ENCODE results near the gene GDF7. TPM values are rescaled to one million over a fixed set of nuclear protein-coding genes. Genes with fewer than 3 reads are reported as not detected.

The GDF7 gene
- total RNA-seq, 4 donors from 2014 or later, result 0.26 to 1.9 (median 0.78) TPM

DNA sequence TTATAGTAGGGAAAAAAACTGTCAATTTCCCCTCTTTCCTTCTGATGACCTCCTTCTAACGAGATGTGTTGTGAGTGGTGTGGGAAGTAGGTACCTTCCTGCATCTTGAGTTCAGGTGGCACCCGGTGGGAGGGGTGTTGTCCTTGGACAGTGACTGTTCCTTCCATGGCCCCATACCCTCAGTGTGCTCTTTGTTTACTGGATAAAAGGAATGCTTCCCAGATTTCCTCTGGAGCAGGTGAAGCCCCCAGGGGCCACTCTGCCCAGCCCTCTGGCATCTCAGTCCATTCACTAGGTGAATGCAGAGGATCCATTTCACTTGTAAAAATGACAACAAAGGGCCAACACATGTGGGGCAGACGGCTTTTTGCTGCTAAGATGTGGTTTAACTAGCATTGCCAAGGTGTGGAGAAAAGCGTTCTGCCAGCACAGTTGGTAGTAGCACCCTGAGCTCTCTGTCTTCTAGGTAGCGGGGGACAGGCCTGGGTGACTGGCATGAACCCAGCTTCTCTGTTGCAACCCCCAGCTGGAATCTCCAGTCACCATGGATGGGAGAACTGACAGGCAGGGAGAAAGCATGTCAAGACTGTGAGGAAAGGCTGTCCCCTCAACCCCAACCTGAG lies 6.9 kb downstream of the GDF7 start:
- H3K4me1 ChIP-seq, result peaks cover 11 to 68% (median 22%) of the 10 kb centered on the region in 3 donors
- TF ChIP-seq POLR2A (IDR thresholded peaks at IDR 0.05) (no peak), CTCF (IDR thresholded peaks at IDR 0.05) (no peak)
- H3K4me3 ChIP-seq, result no peak overlapping the region
- no peaks in the 10 kb centered on the region for H3K36me3 ChIP-seq
- intact Hi-C loops (cut with DNase I), result no loop called here
- peaks cover 18 to 68% (median 34%) of the 10 kb centered on the region in 4 donors for H3K27me3 ChIP-seq
- WGBS, 2 donors, result 63% methylated on average over 4 to 5 of the region's 5 CpGs
- H3K9me3 ChIP-seq, result no peaks in the 10 kb centered on the region
- H3K27ac ChIP-seq, result no peak overlapping the region
- no peak for DNase-seq

DNA sequence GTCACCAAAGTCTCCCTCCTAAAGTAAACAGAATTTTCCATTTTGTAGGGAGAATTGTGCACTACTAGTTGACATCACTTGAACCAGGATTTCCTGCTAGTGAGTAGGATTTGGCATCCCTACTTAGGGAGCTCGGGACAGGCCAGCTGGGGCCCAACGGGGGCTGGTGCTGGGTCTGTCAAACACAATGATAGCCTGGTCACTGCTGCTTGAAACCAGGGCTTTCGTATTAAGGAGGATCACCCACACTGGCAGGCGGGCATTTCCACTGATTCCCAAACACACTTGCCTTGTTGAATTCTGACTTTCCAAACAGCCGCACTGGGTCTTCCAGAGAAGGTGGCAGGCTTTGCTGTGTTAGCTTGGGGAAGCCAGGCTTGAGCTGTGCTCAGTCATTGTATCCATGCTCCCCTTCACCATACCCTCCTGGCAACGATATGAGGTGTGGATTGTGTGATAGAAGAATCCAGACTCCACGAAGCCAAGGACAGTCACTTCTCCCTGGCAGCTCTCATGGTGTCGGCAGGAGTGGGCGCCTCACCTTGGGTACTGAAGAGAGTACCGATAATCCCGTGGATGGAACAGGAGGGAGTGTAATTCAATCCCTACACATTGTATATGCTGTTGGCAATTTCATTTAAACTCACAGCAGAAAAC lies 7.5 kb downstream of the GDF7 start:
- TF ChIP-seq CTCF (IDR thresholded peaks at IDR 0.05) (no peak), POLR2A (IDR thresholded peaks at IDR 0.05) (no peak)
- Histone ChIP-seq H3K36me3 (no peaks in the 10 kb centered on the region), H3K27me3 (peaks cover 18 to 62% (median 31%) of the 10 kb centered on the region in 4 donors), H3K4me1 (peaks cover 11 to 65% (median 22%) of the 10 kb centered on the region in 3 donors), H3K27ac (peak overlapping the region in 3 of 4 donors; percentile 23 to 66 (median 51)), H3K9me3 (no peaks in the 10 kb centered on the region), H3K4me3 (no peak overlapping the region)
- intact Hi-C loops (cut with DNase I), result no loop called here
- WGBS, 2 donors, result 73 to 79% methylated on average over 7 to 10 of the region's 11 CpGs
- no peak for DNase-seq

GRCh38 chr2:20674974-20675679 lies 8.2 kb downstream of the GDF7 start:
- peaks cover 11 to 58% (median 19%) of the 10 kb centered on the region in 3 donors for H3K4me1 ChIP-seq
- H3K36me3 ChIP-seq, result no peaks in the 10 kb centered on the region
- no peaks in the 10 kb centered on the region for H3K9me3 ChIP-seq
- TF ChIP-seq CTCF (IDR thresholded peaks at IDR 0.05) (no peak), POLR2A (IDR thresholded peaks at IDR 0.05) (no peak)
- peak overlapping the region in 3 of 4 donors; percentile 23 to 66 (median 51) for H3K27ac ChIP-seq
- intact Hi-C loops (cut with DNase I), result no loop called here
- H3K27me3 ChIP-seq, result peaks cover 15 to 55% (median 24%) of the 10 kb centered on the region in 4 donors
- H3K4me3 ChIP-seq, result no peak overlapping the region
- DNase-seq, result no peak
- WGBS, 2 donors, result 50 to 62% methylated on average over 10 to 11 of the region's 16 CpGs

GRCh38 chr2:20675701-20676352 lies 8.9 kb downstream of the GDF7 start:
- Histone ChIP-seq H3K27ac (peak overlapping the region in 2 of 4 donors; percentile 12 to 66), H3K9me3 (no peaks in the 10 kb centered on the region), H3K36me3 (peaks cover 0 to 6% (median 0%) of the 10 kb centered on the region in 3 donors), H3K4me1 (peaks cover 11 to 51% (median 12%) of the 10 kb centered on the region in 3 donors), H3K27me3 (peaks cover 8 to 48% (median 19%) of the 10 kb centered on the region in 4 donors), H3K4me3 (no peak overlapping the region)
- no peak for DNase-seq
- intact Hi-C loops (cut with DNase I), result no loop called here
- 49 to 70% methylated on average over 2 to 3 of the region's 6 CpGs for WGBS, 2 donors
- TF ChIP-seq CTCF (IDR thresholded peaks at IDR 0.05) (peak in 1 of 6 experiments; percentile 5), POLR2A (IDR thresholded peaks at IDR 0.05) (no peak)
